ENCODE results near the gene TIAM2.

- no peak for TF ChIP-seq CTCF (conservative IDR thresholded peaks at IDR 0.05; ENCODE audit: low read depth in 2 of 2)
- TF ChIP-seq POLR2AphosphoS5 (IDR thresholded peaks at IDR 0.05; ENCODE audit: low read depth): no peak
- TF ChIP-seq REST (IDR thresholded peaks at IDR 0.05; ENCODE audit: unreplicated experiment): no peak
- no peak for TF ChIP-seq ZNF114 (CRISPR knock-in tag; IDR thresholded peaks at IDR 0.05)
- TF ChIP-seq EZH2 (IDR thresholded peaks at IDR 0.05; ENCODE audit: low read depth, unreplicated experiment): no peak
- TF ChIP-seq ZNF331 (CRISPR knock-in tag; IDR thresholded peaks at IDR 0.05; ENCODE audit: low read depth): no peak
- TF ChIP-seq ETS1 (IDR thresholded peaks at IDR 0.05): no peak
- no peak for TF ChIP-seq JUNB (IDR thresholded peaks at IDR 0.05; ENCODE audit: unreplicated experiment)
These were observed 201.8 kb downstream of the TIAM2 start for GRCh38 chr6:155196911-155197310.
